HT-29 (cell line): Measurements from ENCODE around the gene TAS2R60. TPM values are rescaled to one million over a fixed set of nuclear protein-coding genes. Genes with fewer than 3 reads are reported as not detected.
"Not testable (repeated sequence)": the region's sequence is repeated elsewhere in the genome, so short reads cannot be mapped to it uniquely, and the experiment has no call there.

Experiments
- DNase-seq: peaks from one replicate; pipeline ENCODE4 v3.0.0-alpha.2; 2015; ENCODE audit warnings: low spot score
- total RNA-seq: library from RNA; depleted of rRNA; stranded (reverse); fragments of >200 nt; shearing (Covaris generic); gene quantifications from 2 replicates; pipeline ENCODE4 v1.2.3, GENCODE V29; 2014; rRNA removed

The TAS2R60 gene
- total RNA-seq, 1 experiment from 2014 or later: not detected

- DNase-seq: peak; percentile 86
Measured at GRCh38 chr7:143472071-143472689, 28.9 kb downstream of the TAS2R60 start.

- DNase-seq: no peak
Measured at GRCh38 chr7:143477501-143478150, 34.4 kb downstream of the TAS2R60 start, which contains the start of gene TAS2R41. Gene TAS2R41 (plus strand): TSS chr7:143477873. CDS start chr7:143477873, 0 bp downstream.

DNA sequence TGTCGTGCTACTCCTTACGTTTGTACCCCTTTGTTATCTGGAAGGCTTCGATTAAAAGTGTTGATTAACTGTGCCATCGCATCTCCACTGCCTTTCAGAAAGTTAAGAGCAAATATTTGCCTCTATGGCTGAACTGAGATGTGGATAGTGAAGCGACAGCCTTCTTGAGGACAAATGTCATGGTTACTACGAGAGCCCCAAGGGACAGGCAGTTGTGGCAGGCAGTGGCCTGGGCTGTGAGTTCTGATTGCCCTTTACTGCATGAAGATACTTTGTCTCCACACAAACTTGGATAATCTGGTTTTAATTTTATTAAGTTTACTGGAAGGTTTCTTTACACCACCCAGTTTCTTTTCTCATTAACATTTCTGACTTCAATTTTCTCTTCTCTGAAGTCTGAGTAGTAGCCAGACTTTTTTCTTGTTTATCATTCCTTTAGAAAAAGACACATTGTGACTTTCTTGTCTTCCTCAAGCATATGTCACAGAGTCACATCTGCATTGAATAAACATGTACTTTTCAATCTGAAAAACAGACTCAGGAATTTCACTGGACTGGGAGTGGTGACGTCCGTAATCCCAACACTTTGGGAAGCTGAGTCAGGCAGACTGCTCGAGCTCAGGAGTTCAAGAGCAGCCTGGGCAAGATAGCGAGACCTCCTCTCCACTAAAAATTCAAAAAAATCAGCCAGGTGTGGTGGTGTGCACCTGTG is 36.0 kb downstream of the TAS2R60 start:
- DNase-seq: no peak

GRCh38 chr7:143480501-143480900 is 37.2 kb downstream of the TAS2R60 start:
- no peak for DNase-seq

- DNase-seq: no peak
Measured at GRCh38 chr7:143484119-143484518, 40.9 kb downstream of the TAS2R60 start.

- DNase-seq: no peak
Measured at GRCh38 chr7:143485094-143485493, 41.8 kb downstream of the TAS2R60 start.

GRCh38 chr7:143485500-143485899 is 42.2 kb downstream of the TAS2R60 start:
- no peak for DNase-seq

- DNase-seq: not testable (repeated sequence)
Measured at GRCh38 chr7:143486266-143486665, 43.0 kb downstream of the TAS2R60 start.

DNA sequence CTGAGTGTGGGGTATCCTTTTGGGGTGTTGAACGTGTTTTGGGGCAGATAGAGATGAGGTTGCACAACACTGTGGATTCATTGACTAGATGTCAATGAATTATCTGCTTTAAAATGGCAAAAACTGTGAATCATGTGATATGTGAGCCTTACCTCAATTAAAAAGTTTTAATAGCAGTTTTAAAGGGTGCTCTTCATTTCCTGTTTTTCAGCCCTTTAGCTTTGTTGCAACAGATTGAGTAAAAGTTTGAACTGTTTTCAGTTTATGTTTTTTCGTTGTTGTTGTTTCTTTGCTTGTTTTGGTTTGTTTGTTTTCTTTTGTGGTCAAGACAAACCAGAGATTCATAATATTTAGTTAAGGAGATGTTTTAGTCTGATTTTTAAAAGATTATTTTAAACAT is 43.8 kb downstream of the TAS2R60 start:
- DNase-seq: no peak

- no peak for DNase-seq
Measured at GRCh38 chr7:143487566-143487965, 44.3 kb downstream of the TAS2R60 start.

- peak; percentile 53 for DNase-seq
Measured at GRCh38 chr7:143490717-143491306, 47.6 kb downstream of the TAS2R60 start.

DNA sequence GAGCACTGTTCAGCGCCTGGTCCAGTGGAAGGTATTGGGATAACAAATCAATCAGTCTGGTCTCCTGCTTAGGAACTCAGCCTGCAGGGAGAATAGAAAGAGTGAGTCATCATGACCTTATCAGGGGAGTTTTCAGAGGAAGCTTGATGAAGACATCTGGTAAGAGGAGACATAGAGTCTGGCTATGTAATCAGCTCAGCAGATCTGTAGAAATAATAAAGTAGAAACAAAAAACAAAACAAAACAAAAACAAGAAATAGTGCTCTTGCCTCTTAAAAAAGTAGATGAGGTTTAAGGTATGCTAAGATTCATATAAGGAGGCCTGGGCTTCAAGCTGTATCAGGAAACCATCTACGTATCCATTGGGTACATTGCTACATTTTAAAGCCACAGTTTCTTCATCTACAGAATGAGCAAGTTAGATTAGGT is 48.8 kb downstream of the TAS2R60 start:
- peak; percentile 19 for DNase-seq

DNA sequence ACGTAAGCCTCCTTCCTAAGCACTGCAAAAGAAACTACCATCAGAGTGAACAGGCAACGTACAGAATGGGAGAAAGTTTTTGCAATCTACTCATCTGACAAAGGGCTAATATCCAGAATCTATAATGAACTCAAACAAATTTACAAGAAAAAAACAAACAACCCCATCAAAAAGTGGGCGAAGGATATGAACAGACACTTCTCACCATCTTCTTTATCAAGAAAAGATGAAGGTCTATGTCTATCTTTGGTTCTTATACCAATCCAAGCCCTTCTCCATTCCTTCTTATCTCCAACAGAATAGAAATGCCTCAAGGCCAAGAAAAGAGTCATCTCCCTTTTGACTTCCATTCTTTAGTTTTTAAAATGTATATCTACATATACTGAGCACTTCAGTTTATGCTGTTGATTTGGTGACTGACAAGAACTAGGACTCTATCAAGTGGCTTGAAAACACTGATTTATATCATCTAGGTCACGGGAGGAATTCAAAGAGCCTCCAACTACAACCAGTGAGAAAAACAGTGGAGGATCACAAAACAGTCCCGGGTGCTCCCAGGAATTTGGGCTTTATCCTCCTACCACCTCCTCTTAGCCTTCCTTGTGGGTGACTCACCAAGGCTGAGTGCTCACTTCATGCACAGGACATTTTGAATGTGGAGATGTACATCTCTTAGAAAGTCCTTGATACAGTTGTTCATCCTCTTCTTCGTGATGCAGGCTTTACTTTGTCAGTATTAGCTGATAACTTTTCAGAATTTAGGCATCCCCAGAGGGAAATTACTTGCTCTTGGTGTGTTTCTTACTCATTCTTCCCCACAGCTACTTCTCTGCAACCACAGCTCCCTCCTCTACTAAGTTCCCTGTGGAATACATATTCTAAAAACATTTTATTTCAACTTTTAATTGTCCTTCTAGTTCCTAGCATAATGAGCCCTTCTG is 49.8 kb downstream of the TAS2R60 start:
- DNase-seq: no peak

GRCh38 chr7:143493751-143494150 is 50.5 kb downstream of the TAS2R60 start:
- no peak for DNase-seq

Other genes starting within 250 kb of the TAS2R60 start
- gene TAS2R40, start 221.4 kb upstream of the TAS2R60 start, total RNA-seq: not detected in 2 replicates
- gene GSTK1, start 180.0 kb upstream of the TAS2R60 start, total RNA-seq: 298 and 301 TPM in 2 replicates
- gene TMEM139, start 158.5 kb upstream of the TAS2R60 start, total RNA-seq: 53.9 and 79.7 TPM in 2 replicates
- gene CASP2, start 155.1 kb upstream of the TAS2R60 start, total RNA-seq: 26.6 and 27.7 TPM in 2 replicates
- 2.8 and 3.0 TPM in 2 replicates for gene CLCN1, start 127.3 kb upstream of the TAS2R60 start, total RNA-seq
- gene FAM131B, start 80.7 kb upstream of the TAS2R60 start, total RNA-seq: 13.2 and 17.6 TPM in 2 replicates
- gene ZYX, start 62.1 kb upstream of the TAS2R60 start, total RNA-seq: 116 and 148 TPM in 2 replicates
- gene EPHA1, start 34.6 kb upstream of the TAS2R60 start, total RNA-seq: 54.3 and 65.6 TPM in 2 replicates
- gene TAS2R41, start 34.4 kb downstream of the TAS2R60 start, total RNA-seq: not detected in 2 replicates
- gene CTAGE15, start 128.3 kb downstream of the TAS2R60 start, total RNA-seq: 0.51 and 1.4 TPM in 2 replicates
- 0.65 and 0.71 TPM in 2 replicates for gene TCAF2, start 177.5 kb downstream of the TAS2R60 start, total RNA-seq